Hematopoietic multipotent progenitor cell treated with erythropoietin and hydrocortisone succinate and interleukin-3 and kit ligand, for 17 days (in vitro differentiated cells): Measurements from ENCODE around the gene RPAP2.
"Not testable (repeated sequence)": the region's sequence is repeated elsewhere in the genome, so short reads cannot be mapped to it uniquely, and the experiment has no call there.

Source experiments
- DNase-seq: peaks from one replicate; pipeline ENCODE4 v3.0.0-alpha.2; 2015; ENCODE audit warnings: low spot score

RPAP2 gene

DNA sequence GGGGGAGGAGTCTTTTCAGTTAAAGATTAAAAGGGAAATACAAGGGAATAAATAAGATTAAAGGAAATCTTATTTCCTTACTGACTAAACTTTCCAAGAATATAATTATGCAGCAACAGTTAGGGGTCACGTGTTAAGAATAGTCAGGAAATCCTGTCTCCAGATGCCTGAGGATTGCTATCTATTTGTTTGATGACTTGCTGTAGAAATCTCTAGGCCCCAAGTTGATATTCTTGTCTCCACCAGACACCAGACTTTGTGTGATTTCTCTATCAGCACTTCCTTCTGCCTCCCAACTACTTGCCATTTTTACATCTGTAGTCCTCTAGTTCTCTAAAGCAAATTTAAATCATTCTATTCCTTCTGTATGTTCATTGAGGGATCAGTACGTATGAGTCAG is 77.5 kb downstream of the RPAP2 start:
- no peak for DNase-seq

DNA sequence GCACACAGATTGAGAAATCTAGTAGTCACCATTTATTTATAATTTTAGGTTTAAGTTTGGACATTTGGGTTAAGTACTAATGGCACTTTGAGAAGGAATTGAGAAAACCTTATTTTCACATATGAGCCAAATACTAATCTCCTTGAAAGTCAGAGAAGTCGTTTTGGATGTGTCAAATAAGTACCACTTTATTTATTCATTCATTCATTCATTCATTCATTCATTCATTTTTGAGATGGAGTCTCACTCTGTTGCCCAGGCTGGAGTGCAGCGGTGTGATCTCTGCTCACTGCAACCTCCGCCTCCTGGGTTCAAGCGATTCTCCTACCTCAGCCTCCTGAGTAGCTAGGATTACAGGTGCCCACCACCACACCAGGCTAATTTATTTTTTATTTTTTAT is 79.1 kb downstream of the RPAP2 start:
- DNase-seq = not testable (repeated sequence)

DNA sequence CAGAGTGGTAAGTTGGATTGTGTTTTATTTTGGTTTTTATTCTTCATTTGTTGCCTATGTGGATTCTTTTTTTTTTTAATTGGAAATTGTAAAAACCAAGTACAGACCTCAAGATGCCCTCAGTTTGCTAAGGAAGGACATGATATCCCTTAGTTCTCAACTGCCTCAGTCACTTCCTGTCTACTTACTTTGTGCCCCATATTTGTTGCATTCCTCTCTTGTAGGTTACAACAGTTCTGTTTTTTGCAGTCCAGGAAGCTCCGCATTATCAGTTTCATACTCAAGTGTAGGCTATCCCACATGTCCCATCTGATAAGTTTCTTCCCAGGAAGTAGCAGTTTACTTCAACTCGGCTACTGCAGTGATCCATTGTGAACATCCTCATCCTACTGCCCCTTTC is 82.0 kb downstream of the RPAP2 start:
- DNase-seq = no peak

DNA sequence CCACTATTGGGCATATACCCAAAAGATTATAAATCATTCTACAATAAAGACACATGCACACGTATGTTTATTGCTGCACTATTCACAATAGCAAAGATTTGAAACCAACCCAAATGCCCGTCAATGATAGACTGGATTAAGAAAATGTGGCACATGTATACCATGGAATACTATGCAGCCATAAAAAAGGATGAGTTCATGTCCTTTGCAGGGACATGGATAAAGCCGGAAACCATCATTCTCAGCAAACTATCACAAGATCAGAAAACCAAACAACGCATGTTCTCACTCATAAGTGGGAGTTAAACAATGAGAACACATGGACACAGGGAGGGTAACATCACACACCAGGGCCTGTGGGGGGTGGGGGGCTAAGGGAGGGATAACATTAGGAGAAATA is 95.1 kb downstream of the RPAP2 start:
- not testable (repeated sequence) for DNase-seq

DNA sequence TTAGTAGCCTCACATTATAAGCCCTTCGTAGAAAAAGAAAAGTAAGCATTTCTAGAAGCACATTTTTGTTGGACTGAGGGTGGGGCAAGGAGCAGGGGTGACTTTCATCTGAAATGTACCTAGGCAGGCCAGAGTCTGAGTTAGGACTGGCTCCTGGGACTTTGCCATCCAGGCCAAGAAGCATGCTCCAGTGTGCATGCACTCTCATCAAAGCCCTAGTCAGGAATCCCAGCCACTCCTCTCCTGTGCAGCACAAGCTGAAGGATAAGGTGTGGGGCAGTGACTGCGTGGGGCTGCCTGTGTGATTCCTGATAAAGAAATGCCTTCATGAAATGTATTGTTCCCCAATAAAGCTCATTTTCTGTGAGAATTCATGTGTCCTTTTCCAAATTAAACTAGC is 99.7 kb downstream of the RPAP2 start:
- DNase-seq = no peak

DNA sequence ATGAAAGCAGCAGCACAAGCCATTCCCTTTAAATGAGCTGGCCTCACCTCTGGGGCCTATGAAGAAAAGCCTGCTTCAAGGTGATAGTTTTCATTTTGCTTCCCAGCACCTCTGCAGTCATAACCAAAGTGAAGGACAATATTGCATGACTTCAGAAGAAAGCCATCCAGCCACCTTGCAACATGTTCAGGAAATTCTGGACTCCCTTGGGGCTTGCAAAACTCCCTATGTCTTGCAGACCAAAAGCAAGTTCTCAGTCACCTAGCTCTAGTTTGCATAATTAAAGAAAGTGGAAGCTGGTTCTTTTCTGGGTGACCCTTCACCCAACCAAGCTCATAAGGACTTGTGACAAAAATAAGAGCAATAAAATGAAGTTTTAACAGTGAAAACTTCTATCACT is 100.2 kb downstream of the RPAP2 start:
- no peak for DNase-seq

DNA sequence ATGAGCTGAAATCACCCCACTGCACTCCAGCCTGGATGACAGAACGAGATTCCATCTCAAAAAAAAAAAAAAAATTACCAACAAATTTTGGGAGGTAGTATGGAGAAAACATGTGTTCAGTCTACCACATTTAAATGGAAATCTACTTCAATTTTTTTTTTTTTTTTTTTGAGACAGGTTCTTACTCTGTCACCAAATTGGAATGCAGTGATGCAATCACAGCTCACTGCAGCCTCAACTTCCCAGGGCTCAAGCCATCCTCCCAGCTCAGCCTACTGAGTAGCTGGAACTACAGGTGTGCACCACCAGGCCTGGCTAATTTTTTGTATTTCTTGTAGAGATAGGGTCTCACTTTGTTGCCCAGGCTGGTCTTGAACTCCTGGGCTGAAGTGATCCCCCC is 105.8 kb downstream of the RPAP2 start:
- DNase-seq = no peak

DNA sequence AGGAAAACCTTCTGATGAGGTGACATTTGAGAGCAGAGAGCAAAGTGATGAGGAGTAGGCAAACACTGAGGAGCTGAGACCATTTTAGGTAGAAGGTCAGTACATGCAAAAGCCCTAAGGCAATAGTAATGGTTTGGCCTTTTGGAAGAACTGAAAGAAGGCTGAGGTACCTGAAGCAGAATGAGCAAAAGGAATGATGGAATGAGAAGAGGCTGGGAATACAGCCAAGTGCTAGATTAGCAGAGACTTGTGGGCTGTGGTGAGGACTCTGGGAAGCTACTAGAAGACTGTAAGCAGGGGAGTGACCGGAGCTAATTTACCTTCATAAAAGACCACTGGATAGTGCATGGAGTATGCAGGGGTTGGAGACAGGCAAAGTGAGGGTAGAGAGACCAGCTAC is 110.0 kb downstream of the RPAP2 start:
- no peak for DNase-seq

DNA sequence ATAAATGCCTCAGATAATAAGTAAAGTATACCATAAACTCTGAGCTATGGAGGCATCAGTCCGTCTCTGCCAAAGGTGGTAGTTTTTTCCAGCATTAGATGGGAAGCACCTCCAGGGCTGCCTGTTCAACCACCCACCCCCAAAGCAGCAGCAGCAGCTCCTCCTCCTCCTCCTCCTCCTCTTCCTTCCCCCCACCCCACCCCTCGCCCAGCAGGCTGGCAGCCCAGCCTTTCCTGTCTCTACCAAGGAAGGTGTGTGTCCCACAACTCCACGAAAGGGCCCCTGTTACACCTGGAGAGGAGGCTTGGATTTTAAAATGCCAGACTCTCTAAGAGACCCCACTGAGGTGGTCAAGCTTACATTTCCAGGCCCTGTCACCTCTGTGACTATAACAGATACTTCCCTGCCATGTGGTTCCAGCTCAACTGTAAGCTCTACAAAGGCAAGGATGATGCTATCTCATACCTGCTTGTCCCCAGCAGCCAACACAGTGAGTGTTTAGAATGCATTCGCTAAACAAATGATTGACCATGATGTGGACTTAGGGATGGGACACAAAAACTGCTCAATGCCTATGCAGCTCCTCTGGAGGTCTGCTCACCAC is 111.2 kb downstream of the RPAP2 start:
- DNase-seq = no peak

DNA sequence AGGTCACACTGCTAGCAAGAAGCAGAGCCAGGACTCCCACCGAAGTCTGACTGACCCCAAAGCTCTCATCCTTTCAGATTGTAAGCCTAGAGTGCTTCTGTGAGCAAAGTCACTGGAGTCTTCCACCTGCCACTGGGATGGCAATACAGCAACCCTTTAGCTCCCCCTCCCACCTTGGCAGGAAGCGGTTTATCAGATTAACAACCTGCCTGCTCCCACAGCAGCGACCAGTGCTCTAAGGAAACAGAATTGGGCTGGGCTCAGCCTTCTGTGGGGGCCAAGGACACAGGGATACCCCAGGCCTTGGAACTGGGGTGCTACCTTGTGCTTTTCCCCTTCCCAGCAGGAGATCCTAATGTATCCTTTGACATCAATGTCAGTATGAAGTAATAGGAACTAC is 111.8 kb downstream of the RPAP2 start:
- DNase-seq = no peak

DNA sequence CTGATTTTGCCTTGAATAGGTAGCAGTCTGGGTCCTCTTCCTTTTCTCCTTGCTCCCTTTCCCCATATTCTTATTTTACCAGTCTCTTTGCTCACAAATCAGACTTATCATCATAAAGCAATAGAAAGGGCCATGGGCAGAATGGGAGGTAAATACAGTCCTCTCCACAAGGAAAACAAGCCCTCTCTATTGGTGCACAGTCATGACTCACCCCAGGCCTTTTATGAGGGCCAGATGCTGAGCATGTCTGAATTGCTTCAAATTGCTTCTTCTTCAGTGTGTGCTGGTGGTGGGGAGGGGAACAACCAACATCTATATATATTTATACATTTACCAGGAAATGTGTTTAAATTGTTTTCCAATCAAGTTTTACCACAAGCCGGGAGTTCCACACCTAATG is 112.7 kb downstream of the RPAP2 start:
- no peak for DNase-seq

DNA sequence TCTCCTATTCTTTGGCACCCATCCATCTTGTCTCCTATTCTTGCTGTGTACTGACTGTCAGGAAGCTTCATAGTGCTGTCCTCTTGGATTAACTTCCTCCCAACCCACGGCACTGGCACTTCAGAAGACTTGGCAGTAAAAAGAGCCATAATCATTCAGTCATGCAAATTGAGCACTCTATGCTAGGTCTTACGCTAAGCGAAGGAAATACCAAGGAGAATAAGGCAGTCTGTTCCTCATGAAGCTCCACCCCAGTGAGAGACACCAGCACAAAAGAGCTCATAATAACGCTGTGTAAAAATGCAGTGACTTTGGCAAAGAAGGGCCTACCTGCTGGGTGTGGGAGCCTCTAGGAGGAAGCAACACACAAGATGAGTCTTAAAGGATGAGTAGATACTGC is 120.8 kb downstream of the RPAP2 start:
- DNase-seq = no peak

DNA sequence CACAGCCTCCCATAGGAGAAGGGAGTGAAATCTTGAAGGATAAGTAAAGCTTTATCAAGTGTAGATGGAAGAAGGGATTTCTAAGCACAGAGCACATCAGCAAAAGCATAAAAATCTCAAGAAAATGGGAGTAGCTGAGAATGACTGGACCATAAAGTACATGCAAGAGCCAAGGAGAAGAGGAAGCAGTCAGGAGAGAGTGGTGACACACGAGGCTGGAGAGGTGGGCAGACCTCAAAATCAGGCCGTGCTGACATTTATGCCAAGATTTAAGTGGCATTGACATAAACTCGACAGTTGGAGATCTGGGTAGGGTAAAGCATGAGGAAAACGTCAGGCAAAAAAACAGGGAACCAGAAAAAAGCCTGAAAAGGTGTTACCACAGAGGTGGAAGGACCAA is 125.5 kb downstream of the RPAP2 start:
- no peak for DNase-seq

DNA sequence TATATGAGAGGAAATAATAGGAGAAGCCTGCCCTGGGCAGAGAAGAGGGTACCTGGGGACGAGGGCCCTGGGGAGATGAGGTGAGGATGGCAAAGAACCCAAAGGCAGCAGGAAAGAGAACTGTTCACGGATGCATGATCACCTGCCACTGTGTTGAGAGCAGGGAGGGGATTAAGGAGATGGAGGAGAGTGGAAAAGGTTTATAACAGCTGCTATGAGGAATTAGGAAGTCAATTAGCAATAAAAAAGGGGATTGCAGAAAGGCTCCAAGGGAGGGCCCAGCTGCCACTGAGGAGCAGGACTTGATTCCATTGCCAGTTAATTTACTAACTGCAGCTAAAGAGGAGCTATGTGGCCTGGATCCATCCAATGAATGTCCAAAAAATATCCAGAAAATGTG is 126.8 kb downstream of the RPAP2 start:
- no peak for DNase-seq

DNA sequence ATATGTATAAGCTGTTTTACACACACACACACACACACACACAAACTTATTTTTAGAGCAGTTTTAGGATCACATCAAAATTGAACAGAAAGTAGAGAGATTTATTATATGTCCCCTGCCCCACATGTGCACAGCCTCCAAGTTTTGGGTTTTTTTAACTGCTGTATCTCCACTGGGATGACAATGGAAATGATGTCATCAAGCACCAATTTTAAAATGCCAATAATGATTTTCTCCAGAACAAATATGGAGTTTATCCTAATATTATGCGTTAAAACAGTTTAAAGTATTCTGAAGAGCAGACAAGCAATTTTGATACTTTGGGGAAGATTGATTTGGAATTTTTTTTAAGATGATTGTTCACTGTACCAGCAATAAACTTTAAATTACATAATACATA is 131.2 kb downstream of the RPAP2 start:
- no peak for DNase-seq

DNA sequence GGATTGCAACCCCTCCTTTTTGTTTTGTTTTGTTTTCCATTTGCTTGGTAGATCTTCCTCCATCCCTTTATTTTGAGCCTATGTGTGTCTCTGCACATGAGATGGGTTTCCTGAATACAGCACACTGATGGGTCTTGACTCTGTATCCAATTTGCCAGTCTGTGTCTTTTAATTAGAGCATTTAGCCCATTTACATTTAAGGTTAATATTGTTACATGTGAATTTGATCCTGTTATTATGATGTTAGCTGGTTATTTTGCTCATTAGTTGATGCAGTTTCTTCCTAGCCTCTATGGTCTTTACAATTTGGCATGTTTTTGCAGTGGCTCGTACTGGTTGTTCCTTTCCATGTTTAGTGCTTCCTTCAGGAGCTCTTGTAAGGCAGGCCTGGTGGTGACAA is 135.7 kb downstream of the RPAP2 start:
- DNase-seq = not testable (repeated sequence)

DNA sequence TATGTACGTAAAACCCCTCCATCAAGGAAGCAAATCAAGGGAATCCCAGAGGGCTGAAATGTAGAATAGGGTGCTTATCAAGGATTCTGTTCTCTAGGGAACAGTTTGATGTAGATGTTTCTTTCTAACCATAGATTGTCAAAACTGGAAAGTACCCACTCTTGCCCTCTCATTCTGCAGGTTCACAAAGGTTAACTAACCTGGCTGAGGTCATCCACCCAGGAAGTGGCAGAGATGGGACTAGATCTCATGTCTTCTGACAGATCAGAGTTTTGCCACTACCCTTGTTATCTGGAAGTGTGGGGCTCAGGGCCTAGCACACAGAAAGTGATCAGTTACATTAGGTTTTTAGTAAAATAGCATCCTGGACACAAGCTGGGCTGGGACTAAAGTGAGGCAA is 140.4 kb downstream of the RPAP2 start:
- DNase-seq = no peak

DNA sequence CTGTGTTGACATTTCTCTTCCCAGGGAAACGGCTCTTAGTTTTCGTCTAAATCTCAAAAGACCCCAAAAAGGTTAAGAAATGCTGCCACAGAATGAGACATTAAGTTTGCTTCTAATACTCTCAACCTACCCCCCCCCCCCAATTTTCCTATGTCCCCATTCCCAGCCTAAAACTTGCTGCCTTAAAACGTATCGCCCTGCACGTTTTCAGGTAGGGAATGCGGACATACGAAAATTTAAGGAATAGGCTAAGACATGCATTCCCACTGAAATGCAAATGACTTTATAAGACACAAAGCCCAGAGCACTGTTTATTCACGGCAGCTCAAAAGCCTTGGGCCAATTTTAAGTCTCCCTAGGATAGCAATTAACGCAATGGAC is 142.4 kb downstream of the RPAP2 start:
- DNase-seq = no peak

DNA sequence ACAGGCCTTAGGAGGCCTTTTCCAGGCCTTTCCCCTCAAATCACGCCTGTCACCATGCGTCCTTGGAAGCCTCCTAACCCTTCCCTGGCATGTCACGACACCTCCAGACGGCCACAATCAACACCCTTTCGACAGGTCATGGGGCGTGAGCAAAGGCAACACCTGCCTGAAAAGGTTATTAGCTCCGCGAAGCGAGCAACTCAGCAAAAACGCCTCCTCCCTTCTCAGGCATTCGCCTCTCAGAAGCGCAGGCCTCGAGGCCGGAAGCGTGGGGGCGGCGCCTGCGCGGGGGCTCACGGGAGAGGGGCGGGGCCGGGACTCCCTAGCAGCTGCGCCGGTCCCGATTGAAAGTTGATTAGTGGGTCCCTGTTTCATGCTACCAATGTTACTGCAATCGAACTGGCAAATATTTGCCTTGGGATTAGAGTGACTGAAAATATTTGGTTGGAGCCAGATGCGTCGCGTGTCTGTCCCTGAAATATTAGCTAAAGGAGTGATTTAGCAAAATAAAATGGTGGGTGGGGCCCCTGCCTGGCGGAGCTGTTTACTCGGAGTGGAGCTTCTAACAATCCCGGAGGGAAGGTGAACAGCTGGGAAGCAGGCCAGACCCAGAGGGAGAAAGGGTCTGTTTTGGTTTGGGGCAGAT is 143.0 kb downstream of the RPAP2 start:
- no peak for DNase-seq

DNA sequence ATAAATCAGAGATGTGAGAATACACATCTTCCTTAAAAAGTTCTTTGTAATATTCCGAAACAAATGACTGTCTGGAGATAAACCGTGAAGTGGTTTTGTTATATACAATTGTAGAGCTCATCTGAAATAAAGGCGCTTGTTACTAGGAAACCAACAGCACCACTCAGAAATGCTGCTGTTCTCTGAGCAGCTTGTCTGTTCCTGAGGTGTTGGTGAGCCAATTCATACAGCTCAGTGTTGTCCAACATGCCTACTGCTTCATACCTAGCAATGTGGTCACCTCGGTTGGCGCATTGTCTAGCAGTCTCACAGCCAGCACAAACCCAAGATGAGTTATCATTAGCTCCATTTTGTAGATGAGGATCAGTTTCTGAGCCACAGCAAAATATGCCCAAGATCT is 143.5 kb downstream of the RPAP2 start:
- DNase-seq = no peak

DNA sequence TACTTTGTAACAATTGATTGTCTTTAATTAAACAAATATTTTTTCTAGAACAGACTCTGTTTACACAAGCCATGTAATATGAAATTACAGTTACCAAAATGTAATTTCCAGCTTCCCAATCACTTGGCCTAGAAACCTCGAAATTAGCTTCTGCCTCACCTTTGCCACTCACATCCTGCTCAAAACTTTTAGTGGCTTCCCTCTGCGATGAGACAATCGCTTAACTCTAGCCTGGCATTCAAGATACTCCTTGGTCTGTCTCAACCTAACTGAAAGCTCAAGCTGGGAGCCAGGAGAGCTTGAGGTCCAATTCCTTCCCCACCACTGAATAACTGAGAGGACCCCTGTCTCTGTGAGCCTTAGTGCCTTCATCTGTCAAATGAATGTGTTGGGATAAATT is 145.0 kb downstream of the RPAP2 start:
- DNase-seq = no peak

DNA sequence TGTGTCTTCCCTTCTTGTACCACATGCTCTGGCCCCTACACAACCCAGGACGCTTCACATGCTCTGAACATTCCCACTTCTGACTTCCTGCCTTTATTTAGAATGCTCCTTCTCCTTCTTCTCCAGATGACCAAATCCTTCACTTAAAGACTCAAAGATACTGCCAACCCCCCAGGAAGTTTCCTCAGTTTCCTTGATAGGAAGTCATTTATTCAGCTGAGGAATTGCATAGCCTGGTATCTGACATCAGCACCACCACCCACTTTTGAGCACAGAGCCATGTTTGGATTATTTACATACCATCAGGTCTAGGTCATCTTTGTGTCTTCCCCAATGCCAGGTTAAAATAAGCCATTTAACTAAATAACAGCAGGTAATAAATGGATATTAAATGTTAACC is 145.5 kb downstream of the RPAP2 start:
- no peak for DNase-seq

DNA sequence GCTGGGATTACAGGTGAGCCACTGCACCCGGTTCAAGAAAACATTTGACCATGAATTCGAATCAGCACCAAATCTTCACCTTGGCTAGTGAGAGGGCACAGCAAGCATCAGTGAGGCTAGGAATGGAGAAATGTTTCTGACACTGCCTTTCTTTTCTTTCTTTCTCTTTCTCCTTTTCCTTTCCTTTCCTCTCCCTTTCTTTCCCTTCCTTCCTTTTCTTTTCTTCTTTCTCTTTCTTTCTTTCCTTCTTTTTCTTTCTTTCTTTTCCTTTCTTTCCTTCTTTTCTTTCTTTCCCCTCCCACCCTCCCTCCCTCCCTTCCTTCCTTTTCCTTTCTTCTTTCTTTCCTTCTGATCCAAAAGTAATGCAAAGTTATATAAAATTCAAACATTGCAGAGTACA is 147.0 kb downstream of the RPAP2 start:
- DNase-seq = no peak

DNA sequence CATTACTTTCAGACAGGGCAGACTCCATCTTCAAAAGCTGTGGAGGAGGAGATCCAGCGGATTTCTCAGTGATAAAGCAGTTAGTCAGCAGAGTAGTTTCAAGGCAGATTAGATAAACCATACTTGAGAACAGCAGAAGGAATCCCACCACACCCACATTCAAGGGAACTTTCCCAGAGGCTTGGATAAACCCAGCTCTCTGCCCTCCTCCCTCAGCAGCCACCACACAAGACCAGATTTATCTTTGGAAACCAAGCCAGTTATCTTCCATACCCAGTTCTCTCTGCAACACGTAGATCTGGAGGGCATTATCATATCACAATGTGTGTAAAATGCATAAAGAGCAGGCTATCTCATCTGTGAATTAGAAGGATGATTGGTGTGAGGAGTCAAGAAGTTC is 147.7 kb downstream of the RPAP2 start:
- DNase-seq = no peak
